NCI-H2227 (cell line): ENCODE results near the gene ADAM22.
A peak's percentile ranks its signal among the peaks of the same experiment; 100 is the strongest.
"Not testable (repeated sequence)": the region's sequence is repeated elsewhere in the genome, so short reads cannot be mapped to it uniquely, and the experiment has no call there.

Experiments used
- DNase-seq: peaks from one replicate; lab custom pipeline; 2025; ENCODE audit not compliant: unreplicated experiment; lab: John Stamatoyannopoulos, UW

ADAM22 gene

GRCh38 chr7:88156356-88156755, 222.3 kb downstream of the ADAM22 start:
- DNase-seq = no peak

GRCh38 chr7:88159741-88160140, 225.7 kb downstream of the ADAM22 start:
- not testable (repeated sequence) for DNase-seq

GRCh38 chr7:88165697-88166096, 231.6 kb downstream of the ADAM22 start:
- DNase-seq = no peak

GRCh38 chr7:88167223-88167622, 233.2 kb downstream of the ADAM22 start:
- DNase-seq = no peak

GRCh38 chr7:88167721-88168120, 233.7 kb downstream of the ADAM22 start:
- no peak for DNase-seq

GRCh38 chr7:88169717-88170320, 235.8 kb downstream of the ADAM22 start:
- peak; percentile 56 for DNase-seq

- DNase-seq = no peak
Measured at GRCh38 chr7:88172842-88173241, 238.8 kb downstream of the ADAM22 start.

GRCh38 chr7:88176190-88176589, 242.1 kb downstream of the ADAM22 start:
- DNase-seq = no peak

- DNase-seq = no peak
Measured at GRCh38 chr7:88183051-88183450, 249.0 kb downstream of the ADAM22 start.

GRCh38 chr7:88184848-88185304, 250.8 kb downstream of the ADAM22 start:
- no peak for DNase-seq

GRCh38 chr7:88185650-88186049, 251.6 kb downstream of the ADAM22 start:
- no peak for DNase-seq

- DNase-seq = no peak
Measured at GRCh38 chr7:88191911-88192310, 257.9 kb downstream of the ADAM22 start.

GRCh38 chr7:88200261-88200660, 266.2 kb downstream of the ADAM22 start:
- DNase-seq = no peak

- DNase-seq = peak; percentile 68
Measured at GRCh38 chr7:88200789-88201188, 266.7 kb downstream of the ADAM22 start.

- DNase-seq = no peak
Measured at GRCh38 chr7:88201305-88201704, 267.3 kb downstream of the ADAM22 start.

GRCh38 chr7:88202278-88202677, 268.2 kb downstream of the ADAM22 start:
- DNase-seq = no peak

GRCh38 chr7:88202799-88203198, 268.7 kb downstream of the ADAM22 start:
- DNase-seq = no peak

GRCh38 chr7:88203401-88203800, 269.4 kb downstream of the ADAM22 start:
- no peak for DNase-seq

GRCh38 chr7:88204525-88205110, 270.6 kb downstream of the ADAM22 start:
- no peak for DNase-seq

GRCh38 chr7:88205179-88205578, 271.1 kb downstream of the ADAM22 start:
- DNase-seq = no peak

- no peak for DNase-seq
Measured at GRCh38 chr7:88206254-88206653, 272.2 kb downstream of the ADAM22 start.

GRCh38 chr7:88208521-88208920, 274.5 kb downstream of the ADAM22 start:
- DNase-seq = no peak

- DNase-seq = no peak
Measured at GRCh38 chr7:88212918-88213317, 278.9 kb downstream of the ADAM22 start.
